Stromal cell of bone marrow (primary cell): ENCODE results near the gene FRMD1.

ENCODE experiments used
- DNase-seq: peaks from one replicate; pipeline ENCODE4 v3.0.0-alpha.2; 2012; ENCODE audit warnings: low read depth

Gene FRMD1

GRCh38 chr6:168055696-168056489 lies 23.1 kb downstream of the FRMD1 start:
- DNase-seq, result no peak

DNA sequence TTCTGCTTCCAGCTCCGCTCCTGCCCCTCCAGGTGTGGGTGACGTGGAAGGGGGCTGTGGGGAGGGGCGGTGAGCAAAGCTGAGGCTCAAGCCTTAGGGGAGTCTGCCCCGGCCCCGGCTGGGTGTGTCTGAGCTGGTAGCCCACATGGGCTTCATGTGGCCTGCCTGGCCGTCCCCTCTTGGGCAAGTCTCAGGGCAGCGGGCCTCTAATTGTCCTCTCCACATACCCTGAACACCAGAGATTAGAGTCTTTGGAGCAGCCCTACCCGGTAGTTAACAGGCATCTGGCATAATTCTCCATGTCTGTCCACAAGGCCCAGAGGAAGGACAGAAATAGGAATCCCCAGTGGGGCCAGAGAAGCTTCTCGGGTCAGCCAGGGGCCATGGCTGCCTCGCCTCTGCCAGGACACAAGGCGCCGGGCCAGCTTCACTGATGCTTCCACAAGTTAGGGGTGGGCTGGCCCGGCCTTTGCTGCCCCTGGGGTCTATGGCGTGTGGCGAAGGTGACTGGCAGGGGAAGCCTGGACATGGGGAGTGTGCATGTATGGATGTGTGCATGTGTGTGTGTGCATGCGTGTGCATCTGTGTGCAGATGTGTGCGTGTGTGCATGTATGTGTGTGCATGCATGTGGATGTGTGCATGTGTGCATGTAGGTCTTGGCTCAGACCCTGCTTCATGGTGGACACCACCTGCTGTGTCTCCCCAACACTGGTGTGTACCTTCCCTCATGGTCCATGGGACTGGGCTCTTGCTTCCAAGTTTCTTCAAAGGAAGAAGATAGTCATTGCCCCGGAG lies 24.0 kb downstream of the FRMD1 start:
- DNase-seq, result no peak

- DNase-seq, result no peak
These were observed 25.0 kb downstream of the FRMD1 start for GRCh38 chr6:168053957-168054471.

GRCh38 chr6:168053086-168053956 lies 25.7 kb downstream of the FRMD1 start:
- no peak for DNase-seq

- DNase-seq, result no peak
These were observed 26.6 kb downstream of the FRMD1 start for GRCh38 chr6:168052291-168052891.

GRCh38 chr6:168051648-168052047 lies 27.4 kb downstream of the FRMD1 start:
- no peak for DNase-seq

GRCh38 chr6:168050881-168051586 lies 28.0 kb downstream of the FRMD1 start:
- DNase-seq, result no peak

DNA sequence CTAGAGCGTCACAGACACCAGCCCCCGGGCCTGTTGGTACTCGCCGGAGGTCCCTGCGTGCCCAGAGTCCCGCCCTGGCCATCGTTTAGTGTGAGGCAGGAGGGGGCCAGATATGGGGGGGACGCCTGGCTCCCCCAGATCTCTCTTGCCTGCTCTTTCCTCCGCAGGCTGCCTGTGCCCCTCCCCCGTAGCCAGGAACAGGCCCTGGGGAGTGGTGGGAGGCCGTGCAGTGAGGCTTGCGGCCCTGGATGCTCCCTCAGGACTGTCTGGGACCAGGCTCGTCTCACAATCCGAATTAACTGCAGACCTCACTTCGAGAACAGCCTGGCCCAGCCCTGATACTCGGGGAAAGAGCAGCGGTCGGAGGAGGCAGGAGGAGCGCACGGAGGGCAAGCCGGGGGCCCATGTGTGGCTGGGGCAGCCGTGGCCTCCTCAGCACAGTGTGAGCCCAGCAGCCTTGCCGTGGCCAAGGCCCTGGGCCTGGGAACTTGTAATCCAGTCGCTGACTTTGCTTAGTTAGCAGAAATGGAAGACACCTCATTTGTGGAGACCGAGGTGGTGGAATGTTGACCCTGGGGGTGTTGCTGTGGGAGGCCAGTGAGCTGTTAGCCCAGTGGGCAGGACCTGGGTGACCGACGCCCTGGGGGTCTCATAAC lies 28.7 kb downstream of the FRMD1 start:
- DNase-seq, result no peak

- DNase-seq, result no peak
These were observed 29.2 kb downstream of the FRMD1 start for GRCh38 chr6:168049706-168050224.

- no peak for DNase-seq
These were observed 29.7 kb downstream of the FRMD1 start for GRCh38 chr6:168049277-168049676.

DNA sequence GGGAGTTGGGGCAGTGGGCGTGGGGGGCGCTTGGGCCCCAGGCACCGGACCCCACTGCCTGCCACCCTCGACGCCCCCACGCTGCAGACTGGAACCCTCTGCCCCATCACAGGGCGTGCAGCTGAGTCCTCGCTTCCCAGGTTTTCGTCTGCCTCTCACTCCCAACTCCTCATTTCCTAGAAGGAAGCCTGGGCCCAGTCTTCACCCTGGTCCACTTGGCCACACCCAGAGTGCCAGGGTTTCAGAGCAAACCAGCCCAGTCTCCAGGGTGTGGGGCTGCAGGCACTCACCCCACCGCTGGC lies 30.3 kb downstream of the FRMD1 start:
- no peak for DNase-seq

DNA sequence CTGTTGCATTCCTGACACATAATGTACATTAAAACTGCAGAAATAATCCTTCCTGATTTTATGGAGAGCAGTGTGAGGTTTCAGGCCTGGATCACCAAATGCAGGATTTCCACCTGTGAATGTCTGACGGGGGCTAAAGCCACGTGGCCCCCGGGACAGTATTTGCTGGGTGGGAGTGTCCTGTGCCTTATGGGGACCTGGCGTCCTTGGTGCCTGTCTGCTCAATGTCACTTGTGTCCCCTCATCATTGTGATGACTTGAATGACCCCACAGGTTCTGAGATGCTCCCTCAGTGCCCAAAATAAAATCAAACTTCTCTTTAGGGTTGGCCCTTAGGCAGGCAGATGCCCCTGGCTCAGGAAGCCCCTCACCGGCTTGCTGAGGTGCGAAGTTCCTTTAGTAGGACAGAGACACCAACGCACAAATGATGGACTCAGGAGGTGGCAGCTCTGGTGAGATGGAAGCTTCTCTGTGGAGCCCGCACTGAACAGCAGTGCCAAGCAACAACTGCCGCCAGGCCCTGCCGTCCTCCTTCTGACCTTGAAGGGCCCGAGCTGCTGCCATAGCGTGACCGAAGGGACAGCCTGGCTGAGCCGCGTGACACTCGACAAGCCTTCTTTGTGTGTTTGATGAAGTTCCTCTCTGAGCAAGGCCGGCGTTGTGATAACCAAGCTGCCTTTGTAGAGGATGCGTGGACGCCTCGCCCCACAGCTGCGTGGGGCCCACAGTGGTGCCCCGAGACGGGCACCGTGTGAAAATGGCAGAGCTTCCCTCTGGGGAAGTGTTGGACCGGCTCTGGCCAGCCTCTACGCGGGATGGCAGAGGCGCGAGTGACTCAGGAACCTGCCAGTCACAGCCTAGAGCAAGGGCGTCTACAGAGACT lies 30.9 kb downstream of the FRMD1 start:
- DNase-seq, result no peak

DNA sequence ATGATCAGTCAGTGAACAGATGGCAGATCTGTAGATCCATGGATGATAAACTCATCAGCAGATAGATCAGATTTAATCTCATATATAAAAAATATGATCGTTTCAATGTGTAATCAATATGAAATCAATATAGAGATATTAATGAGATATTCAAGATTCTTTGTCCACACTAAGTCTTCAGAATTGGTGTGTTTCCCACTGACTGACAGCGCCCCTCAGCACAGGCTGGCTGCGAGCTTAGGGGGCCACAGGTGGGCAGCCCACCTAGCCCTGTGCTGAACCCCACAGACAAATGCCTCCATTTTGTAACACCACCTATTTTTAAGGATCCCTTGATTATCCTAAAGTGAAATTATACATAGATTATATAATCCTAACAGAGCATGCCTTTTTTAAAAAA lies 32.3 kb downstream of the FRMD1 start:
- DNase-seq, result no peak

DNA sequence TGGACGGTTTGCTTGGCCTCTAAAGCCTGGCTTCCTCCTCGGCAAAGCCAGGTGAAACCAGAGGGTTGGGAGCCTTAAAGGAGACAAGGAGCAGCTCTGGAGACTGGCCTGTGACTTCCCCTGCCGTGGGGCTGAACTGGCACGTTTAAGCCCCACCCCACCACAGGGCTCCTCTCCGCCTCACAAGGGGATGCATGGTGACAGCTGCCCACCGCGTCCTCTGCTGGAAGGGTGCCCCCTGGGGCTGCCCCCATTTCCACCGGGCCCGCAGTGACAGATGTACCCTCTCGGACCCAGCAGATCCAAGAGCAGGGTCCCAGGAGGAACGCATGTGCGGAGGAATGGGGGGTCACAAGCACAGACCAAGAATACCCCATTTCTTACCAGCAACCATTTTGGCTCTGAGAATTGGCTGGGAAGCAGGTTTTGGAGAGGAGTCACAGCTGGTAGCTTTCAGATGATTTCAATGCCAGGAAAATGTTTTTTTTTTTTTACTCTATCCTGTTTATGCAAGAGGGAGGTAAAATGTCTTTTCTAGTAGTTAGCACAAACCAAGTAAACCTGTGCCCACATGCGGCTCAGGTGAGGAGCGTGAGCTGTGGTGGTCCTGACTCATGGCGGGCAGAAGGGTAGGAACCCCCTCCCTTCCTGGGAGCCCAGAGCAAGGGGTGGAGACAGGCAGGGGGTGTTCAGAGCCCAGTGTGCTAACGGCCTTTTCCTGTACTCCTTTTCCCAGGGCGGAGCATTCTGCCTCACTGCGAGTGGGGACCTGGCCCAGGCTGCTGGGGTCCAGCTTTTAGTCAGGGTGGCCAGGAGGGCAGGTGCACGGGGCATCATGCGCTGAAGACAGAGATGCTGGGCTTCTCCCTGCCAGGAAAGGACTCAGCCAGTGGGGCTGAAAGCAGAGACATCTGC lies 33.0 kb downstream of the FRMD1 start:
- DNase-seq, result no peak

DNA sequence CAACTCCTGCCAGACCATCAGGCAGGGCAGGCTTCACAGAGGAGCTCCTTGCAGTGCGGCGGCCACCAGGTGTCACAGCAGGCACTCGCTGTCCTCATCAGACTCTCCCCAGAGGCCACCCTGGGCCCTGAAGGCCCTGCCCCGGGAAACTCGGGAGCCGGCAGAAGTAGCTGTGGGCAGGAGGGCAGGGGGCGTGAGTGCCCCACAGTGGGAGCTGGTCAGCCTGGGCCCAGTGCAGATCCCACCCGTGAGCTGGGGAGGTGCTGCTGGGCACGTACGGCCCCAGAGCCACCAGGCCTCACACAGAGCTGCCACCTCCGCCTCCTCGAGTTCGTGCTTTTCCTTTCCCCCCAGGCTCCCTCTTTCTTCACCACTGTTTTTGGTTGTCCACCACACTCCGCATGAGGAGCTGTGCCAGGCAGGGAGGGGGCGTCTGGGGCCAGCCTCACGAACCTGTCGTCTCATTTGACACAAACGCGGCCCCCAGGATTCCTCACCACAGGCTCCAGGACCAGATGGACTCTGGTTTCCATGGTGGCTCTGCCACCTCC lies 33.8 kb downstream of the FRMD1 start:
- no peak for DNase-seq

- no peak for DNase-seq
These were observed 34.4 kb downstream of the FRMD1 start for GRCh38 chr6:168044521-168045130.

DNA sequence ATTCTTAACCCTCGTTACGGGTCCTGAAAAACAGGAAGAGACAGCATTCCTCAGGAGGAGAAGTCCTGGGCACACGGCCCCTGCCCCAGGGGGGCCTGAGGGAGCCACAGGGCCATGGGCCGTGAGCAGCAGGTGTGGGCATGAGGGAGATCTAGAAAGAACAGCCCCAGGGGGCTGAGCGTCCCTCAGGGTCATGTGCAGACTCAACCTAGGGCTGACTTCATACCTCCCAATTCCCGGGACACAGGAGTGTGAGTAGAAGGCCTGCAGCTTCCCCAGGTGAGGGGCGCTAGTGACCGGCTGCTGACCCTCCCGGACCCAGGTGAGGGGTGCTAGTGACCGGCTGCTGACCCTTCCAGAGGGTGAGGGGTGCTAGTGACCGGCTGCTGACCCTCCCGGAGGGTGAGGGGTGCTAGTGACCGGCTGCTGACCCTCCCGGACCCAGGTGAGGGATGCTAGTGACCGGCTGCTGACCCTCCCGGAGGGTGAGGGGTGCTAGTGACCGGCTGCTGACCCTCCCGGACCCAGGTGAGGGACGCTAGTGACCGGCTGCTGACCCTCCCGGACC lies 35.1 kb downstream of the FRMD1 start:
- no peak for DNase-seq
